GM19025 (cell line): ENCODE data around the gene STYXL1.

Source experiments
- ATAC-seq: cut with Tn5 transposase; IDR thresholded peaks from one replicate; pipeline ENCODE4 v1.9.1; 2021; ENCODE audit warnings: mild to moderate bottlenecking, low read depth, moderate library complexity; ENCODE audit not compliant: unreplicated experiment

The STYXL1 gene

GRCh38 chr7:75962607-75963380, 85.0 kb downstream of the STYXL1 start:
- ATAC-seq = no peak

GRCh38 chr7:75961218-75961617, 86.6 kb downstream of the STYXL1 start:
- ATAC-seq = no peak

- no peak for ATAC-seq
Observed at GRCh38 chr7:75960372-75960771, 87.4 kb downstream of the STYXL1 start.

- no peak for ATAC-seq
Observed at GRCh38 chr7:75958802-75959543, 88.8 kb downstream of the STYXL1 start.

GRCh38 chr7:75957021-75957736, 90.6 kb downstream of the STYXL1 start:
- ATAC-seq = no peak

- no peak for ATAC-seq
Observed at GRCh38 chr7:75955331-75955955, 92.4 kb downstream of the STYXL1 start.

GRCh38 chr7:75953931-75954330, 93.9 kb downstream of the STYXL1 start:
- no peak for ATAC-seq

GRCh38 chr7:75953431-75953830, 94.4 kb downstream of the STYXL1 start:
- no peak for ATAC-seq

- no peak for ATAC-seq
Observed at GRCh38 chr7:75951506-75951905, 96.3 kb downstream of the STYXL1 start.

GRCh38 chr7:75950111-75950681, 97.6 kb downstream of the STYXL1 start:
- no peak for ATAC-seq

- ATAC-seq = no peak
Observed at GRCh38 chr7:75948179-75948578, 99.6 kb downstream of the STYXL1 start.
